Heart right ventricle (tissue), 16 donors: ENCODE results near the gene TNFRSF21. TPM values are rescaled to one million over a fixed set of nuclear protein-coding genes. Genes with fewer than 3 reads are reported as not detected.
A peak's percentile ranks its signal among the peaks of the same experiment; 100 is the strongest.

Experiments used
- ATAC-seq, 8 donors: fragments of 200-7000 bp; cut with Tn5 transposase; one replicate each; pipeline ENCODE4 v1.9.1; 2020; ENCODE audit warnings: mild to moderate bottlenecking in 8 of 8, moderate library complexity in 8 of 8, moderate number of reproducible peaks in 1 of 8
- DNase-seq, 2 donors: peaks; one replicate each; pipeline ENCODE4 v3.0.0-alpha.2; 2020
- H3K27ac ChIP-seq, 10 donors: fragments of 200-600 bp; sonication (generic) in 2 of 10; one replicate each; pipeline versions ENCODE4 v1.5.0 to v1.8.0; 2020 to 2022; ENCODE audit warnings: mild to moderate bottlenecking in 3 of 10
- H3K27me3 ChIP-seq, 7 donors: fragments of 200-600 bp; one replicate each; pipeline ENCODE4 v1.8.0; 2021 to 2022; ENCODE audit warnings: mild to moderate bottlenecking in 2 of 7
- H3K36me3 ChIP-seq, 9 donors: fragments of 200-600 bp; sonication (generic) in 1 of 9; one replicate each; pipeline versions ENCODE4 v1.5.0 to v1.8.0; 2020 to 2022; ENCODE audit warnings: mild to moderate bottlenecking in 2 of 9
- H3K4me1 ChIP-seq, 9 donors: fragments of 200-600 bp; sonication (generic) in 1 of 9; one replicate each; pipeline versions ENCODE4 v1.5.0 to v1.8.0; 2020 to 2022; ENCODE audit warnings: mild to moderate bottlenecking in 4 of 9
- H3K4me3 ChIP-seq, 10 donors: fragments of 200-600 bp; sonication (generic) in 2 of 10; one replicate each; pipeline versions ENCODE4 v1.5.0 to v1.8.0; 2020 to 2022; ENCODE audit warnings: mild to moderate bottlenecking in 7 of 10, moderate library complexity in 2 of 10
- H3K9me3 ChIP-seq, 11 donors: fragments of 200-600 bp in 10 of 11; sonication (generic) in 2 of 11; one replicate each; pipeline versions ENCODE4 v1.5.0 to v1.8.0; 2013 to 2022; ENCODE audit warnings: mild to moderate bottlenecking in 2 of 11, control low read depth in 1 of 11, moderate library complexity in 1 of 11
- CTCF ChIP-seq, 9 donors: fragments of 200-600 bp; sonication (generic) in 2 of 9; IDR thresholded peaks; one replicate each; pipeline versions ENCODE4 v1.5.0 to v1.8.0; 2021 to 2022; ENCODE audit warnings: antibody characterized with exemption in 9 of 9, mild to moderate bottlenecking in 5 of 9, moderate library complexity in 1 of 9
- WGBS, 2 donors: extraction: QIAGEN DNeasy Blood & Tissue Kit; methylation state at CpG; one replicate each; pipeline ENCODE4 v1.1.7; 2013; ENCODE audit warnings: inconsistent platforms in 1 of 2; 5-methylcytosine and 5-hydroxymethylcytosine counted together
- intact Hi-C, 10 donors: fragments of 100-400 bp; cut with DNase I; formaldehyde crosslinking; loops; one replicate each; pipeline versions ENCODE4 v1.11.1 to v1.14.2; 2022
- polyA plus RNA-seq, 2 donors: library from polyadenylated mRNA; stranded (reverse); fragments of 200-250 nt; gene quantifications; one replicate each; pipeline ENCODE4 v1.2.3, GENCODE V29; 2013
- total RNA-seq, 10 donors: library from RNA; stranded (reverse); fragmentation: NEBNext Ultra II Directional in 3 of 10; extraction: Animal tissue kit (Norgen Biotek cat#: 25700) in 3 of 10; gene quantifications; one replicate each; pipeline versions ENCODE4 v1.2.1 to v1.2.4, GENCODE V29; 2021 to 2023
- donor health status: Arrhythmogenic right ventricular cardiomyopathy.
- donor health status: ischemic (EF 13 %, LVEDD 7.1; RV severe dilation, severe dysfunction).
- donor health status: healthy with polysubstance abuse.
- donor health status: DM: no; HTN: yes; CAD: no.
- donor health status: DM: no; HTN: no; CAD: no.
- donor health status: ischemic (EF 25% LVEDD 6.9; RV normal size, moderate dysfunction).
- donor health status: ischemic (EF 25% LVEDD 5.7; RV mildly dilated, moderate dysfunction).
- donor health status: healthy.
- donor health status: DM: yes; HTN: yes; CAD: no.
- donor health status: Ischemic cardiomyopathy.
- donor health status: ischemic (EF 35%, LVEDD 5.7; RV mildly dilated, moderate dysfunction).
- donor health status: nonischemic (EF 11% LVEDD 7.7; RV severe dilation, severe dysfunction).
- donor health status: DM: yes; HTN: yes; CAD: no.
- donor health status: PGD.
- donor health status: ischemic (EF 29% LVEDD 5.4; RV normal size, mild dysfunction).
- donor health status: nonischemic (EF 23%, LVEDD 6.1; RV moderate dilation, normal function).

TNFRSF21 gene
- total and polyA plus RNA-seq, 12 donors: 3.8 to 12.8 (median 6.0) TPM

- Histone ChIP-seq H3K36me3 (peaks cover 0 to 9% (median 0%) of the 10 kb centered on the region in 9 donors), H3K4me3 (no peak overlapping the region), H3K4me1 (peaks cover 0 to 52% (median 41%) of the 10 kb centered on the region in 9 donors), H3K9me3 (no peaks in the 10 kb centered on the region), H3K27me3 (no peaks in the 10 kb centered on the region), H3K27ac (peak overlapping the region in 8 of 10 donors; percentile 14 to 65 (median 42))
- WGBS, 2 donors: 6 to 17% methylated on average over 2 of the region's 2 CpGs
- no peak for TF ChIP-seq CTCF (IDR thresholded peaks at IDR 0.05)
- peak; percentile 53 to 92 (median 84) for ATAC-seq
- DNase-seq: peak in 1 of 2 donors; percentile 53
- intact Hi-C loops: loop anchor here in 5 of 10 donors (5.0 to 10.0 kb wide), 6 partner anchors 57 to 217 kb away; partner anchors contain the start of gene TNFRSF21 (in 1 of the 5)
Measured at GRCh38 chr6:47247227-47247797, 62.4 kb downstream of the TNFRSF21 start.

GRCh38 chr6:47246551-47246950 lies 63.2 kb downstream of the TNFRSF21 start:
- WGBS, 2 donors: 63 to 69% methylated on average over 2 of the region's 2 CpGs
- H3K36me3 ChIP-seq: peaks cover 0 to 1% (median 0%) of the 10 kb centered on the region in 9 donors
- H3K4me3 ChIP-seq: no peak overlapping the region
- no peak for TF ChIP-seq CTCF (IDR thresholded peaks at IDR 0.05)
- no peaks in the 10 kb centered on the region for H3K27me3 ChIP-seq
- peak overlapping the region in 7 of 10 donors; percentile 6 to 65 (median 34) for H3K27ac ChIP-seq
- intact Hi-C loops: loop anchor here in 5 of 10 donors (5.0 to 10.0 kb wide), 6 partner anchors 58 to 218 kb away; partner anchors contain the start of gene TNFRSF21 (in 1 of the 5)
- DNase-seq (no peak), ATAC-seq (no peak)
- peaks cover 0 to 58% (median 49%) of the 10 kb centered on the region in 9 donors for H3K4me1 ChIP-seq
- H3K9me3 ChIP-seq: no peaks in the 10 kb centered on the region

GRCh38 chr6:47245745-47246371 lies 63.8 kb downstream of the TNFRSF21 start:
- H3K27ac ChIP-seq: peak overlapping the region in 5 of 10 donors; percentile 6 to 65 (median 34)
- H3K4me1 ChIP-seq: peaks cover 0 to 58% (median 49%) of the 10 kb centered on the region in 9 donors

More at GRCh38 chr6:47245745-47246371, 63.8 kb downstream of the TNFRSF21 start:
- ATAC-seq: no peak
- intact Hi-C loops: loop anchor here in 5 of 10 donors (5.0 to 10.0 kb wide), 6 partner anchors 59 to 219 kb away; partner anchors contain the start of gene TNFRSF21 (in 1 of the 5)
- no peak for TF ChIP-seq CTCF (IDR thresholded peaks at IDR 0.05)
- Histone ChIP-seq H3K27me3 (no peaks in the 10 kb centered on the region), H3K36me3 (no peaks in the 10 kb centered on the region), H3K4me3 (no peak overlapping the region), H3K9me3 (no peaks in the 10 kb centered on the region)
- 44 to 47% methylated on average over 2 of the region's 2 CpGs for WGBS, 2 donors
- DNase-seq: no peak
